MG63 (cell line): ENCODE data around the gene STPG2. TPM values are rescaled to one million over a fixed set of nuclear protein-coding genes. Genes with fewer than 3 reads are reported as not detected.

Experiments
- DNase-seq: peaks from one replicate; pipeline ENCODE4 v3.0.0-alpha.2; 2020
- H3K27me3 ChIP-seq: fragments of 250-450 bp; sonication (Bioruptor Pico); 2 replicates; pipeline ENCODE4 v1.5.1; 2020; ENCODE audit warnings: mild to moderate bottlenecking, moderate library complexity
- H3K36me3 ChIP-seq: fragments of 250-450 bp; sonication (Bioruptor Pico); 2 replicates; pipeline ENCODE4 v1.5.1; 2020; ENCODE audit warnings: mild to moderate bottlenecking, moderate library complexity
- H3K4me3 ChIP-seq: fragments of 250-450 bp; sonication (Bioruptor Pico); 2 replicates; pipeline ENCODE4 v1.5.1; 2020; ENCODE audit warnings: mild to moderate bottlenecking, moderate library complexity
- H3K9me3 ChIP-seq: fragments of 250-450 bp; sonication (Bioruptor Pico); 2 replicates; pipeline ENCODE4 v1.5.1; 2020; ENCODE audit warnings: mild to moderate bottlenecking, moderate library complexity
- total RNA-seq: library from RNA; depleted of rRNA; stranded (reverse); fragments of >200 nt; shearing (Covaris generic); gene quantifications from 2 replicates; pipeline ENCODE4 v1.2.3, GENCODE V29; 2014; ENCODE audit warnings: low replicate concordance

The STPG2 gene
- total RNA-seq, 1 experiment from 2014 or later, result not detected

GRCh38 chr4:97994765-97995465 is 148.4 kb downstream of the STPG2 start:
- Histone ChIP-seq H3K9me3 (no peaks in the 10 kb centered on the region), H3K36me3 (no peaks in the 10 kb centered on the region), H3K27me3 (no peaks in the 10 kb centered on the region), H3K4me3 (no peak overlapping the region)
- peak; percentile 2 for DNase-seq

- DNase-seq, result no peak
- Histone ChIP-seq H3K9me3 (no peaks in the 10 kb centered on the region), H3K4me3 (no peak overlapping the region), H3K27me3 (no peaks in the 10 kb centered on the region), H3K36me3 (no peaks in the 10 kb centered on the region)
Measured at GRCh38 chr4:97990409-97990808, 152.9 kb downstream of the STPG2 start.

- Histone ChIP-seq H3K27me3 (no peaks in the 10 kb centered on the region), H3K4me3 (no peak overlapping the region), H3K36me3 (no peaks in the 10 kb centered on the region), H3K9me3 (no peaks in the 10 kb centered on the region)
- DNase-seq, result no peak
Measured at GRCh38 chr4:97987019-97987648, 156.1 kb downstream of the STPG2 start.

GRCh38 chr4:97984545-97985131 is 158.6 kb downstream of the STPG2 start:
- DNase-seq, result no peak
- Histone ChIP-seq H3K27me3 (no peaks in the 10 kb centered on the region), H3K36me3 (no peaks in the 10 kb centered on the region), H3K4me3 (no peak overlapping the region), H3K9me3 (no peaks in the 10 kb centered on the region)

GRCh38 chr4:97978791-97979488 is 164.3 kb downstream of the STPG2 start:
- Histone ChIP-seq H3K36me3 (no peaks in the 10 kb centered on the region), H3K27me3 (no peaks in the 10 kb centered on the region), H3K4me3 (no peak overlapping the region), H3K9me3 (no peaks in the 10 kb centered on the region)
- DNase-seq, result no peak

- DNase-seq, result no peak
- H3K27me3 ChIP-seq, result no peaks in the 10 kb centered on the region
- no peaks in the 10 kb centered on the region for H3K9me3 ChIP-seq
- H3K4me3 ChIP-seq, result no peak overlapping the region
- H3K36me3 ChIP-seq, result no peaks in the 10 kb centered on the region
Measured at GRCh38 chr4:97953171-97953941, 189.9 kb downstream of the STPG2 start.

GRCh38 chr4:97952763-97953162 is 190.5 kb downstream of the STPG2 start:
- no peaks in the 10 kb centered on the region for H3K36me3 ChIP-seq

GRCh38 chr4:97950836-97951235 is 192.4 kb downstream of the STPG2 start:
- DNase-seq, result no peak
- Histone ChIP-seq H3K9me3 (no peaks in the 10 kb centered on the region), H3K36me3 (no peaks in the 10 kb centered on the region), H3K4me3 (no peak overlapping the region), H3K27me3 (no peaks in the 10 kb centered on the region)

More at GRCh38 chr4:97952763-97953162, 190.5 kb downstream of the STPG2 start:
- no peaks in the 10 kb centered on the region for H3K27me3 ChIP-seq
- H3K9me3 ChIP-seq, result no peaks in the 10 kb centered on the region
- no peak for DNase-seq
- no peak overlapping the region for H3K4me3 ChIP-seq

GRCh38 chr4:97942951-97943350 is 200.3 kb downstream of the STPG2 start:
- Histone ChIP-seq H3K27me3 (no peaks in the 10 kb centered on the region), H3K9me3 (no peaks in the 10 kb centered on the region), H3K4me3 (no peak overlapping the region), H3K36me3 (no peaks in the 10 kb centered on the region)
- no peak for DNase-seq

GRCh38 chr4:97942137-97942536 is 201.1 kb downstream of the STPG2 start:
- Histone ChIP-seq H3K4me3 (no peak overlapping the region), H3K27me3 (no peaks in the 10 kb centered on the region), H3K36me3 (no peaks in the 10 kb centered on the region), H3K9me3 (no peaks in the 10 kb centered on the region)
- DNase-seq, result no peak

- H3K4me3 ChIP-seq, result no peak overlapping the region
- no peak for DNase-seq
- no peaks in the 10 kb centered on the region for H3K9me3 ChIP-seq
- no peaks in the 10 kb centered on the region for H3K27me3 ChIP-seq
- no peaks in the 10 kb centered on the region for H3K36me3 ChIP-seq
Measured at GRCh38 chr4:97938141-97938540, 205.1 kb downstream of the STPG2 start.

GRCh38 chr4:97924341-97924958 is 218.8 kb downstream of the STPG2 start:
- Histone ChIP-seq H3K36me3 (no peaks in the 10 kb centered on the region), H3K9me3 (no peaks in the 10 kb centered on the region), H3K4me3 (no peak overlapping the region), H3K27me3 (no peaks in the 10 kb centered on the region)
- DNase-seq, result no peak

GRCh38 chr4:97923096-97923495 is 220.2 kb downstream of the STPG2 start:
- no peak for DNase-seq
- Histone ChIP-seq H3K9me3 (no peaks in the 10 kb centered on the region), H3K36me3 (no peaks in the 10 kb centered on the region), H3K4me3 (no peak overlapping the region), H3K27me3 (no peaks in the 10 kb centered on the region)

GRCh38 chr4:97917115-97917514 is 226.2 kb downstream of the STPG2 start:
- DNase-seq, result no peak
- H3K36me3 ChIP-seq, result no peaks in the 10 kb centered on the region

GRCh38 chr4:97912156-97912555 is 231.1 kb downstream of the STPG2 start:
- no peaks in the 10 kb centered on the region for H3K9me3 ChIP-seq
- no peak overlapping the region for H3K4me3 ChIP-seq
- no peaks in the 10 kb centered on the region for H3K36me3 ChIP-seq
- DNase-seq, result no peak
- no peaks in the 10 kb centered on the region for H3K27me3 ChIP-seq

More at GRCh38 chr4:97917115-97917514, 226.2 kb downstream of the STPG2 start:
- Histone ChIP-seq H3K4me3 (no peak overlapping the region), H3K9me3 (no peaks in the 10 kb centered on the region), H3K27me3 (no peaks in the 10 kb centered on the region)

- Histone ChIP-seq H3K4me3 (no peak overlapping the region), H3K36me3 (no peaks in the 10 kb centered on the region)
- no peak for DNase-seq
Measured at GRCh38 chr4:97911236-97911906, 231.9 kb downstream of the STPG2 start.

More at GRCh38 chr4:97911236-97911906, 231.9 kb downstream of the STPG2 start:
- no peaks in the 10 kb centered on the region for H3K27me3 ChIP-seq
- H3K9me3 ChIP-seq, result no peaks in the 10 kb centered on the region
